GM13976 (cell line): Measurements from ENCODE around the gene ZNF319.

Source experiments
- DNase-seq: peaks from one replicate; pipeline ENCODE4 v3.0.0; 2012; ENCODE audit warnings: low spot score
- CTCF ChIP-seq: IDR thresholded peaks from 2 replicates; pipeline ENCODE4 v1.5.1; 2012; ENCODE audit warnings: borderline replicate concordance, mild to moderate bottlenecking; ENCODE audit not compliant: insufficient read depth; ENCODE audit errors: extremely low read depth, missing control alignments, control extremely low read depth
- in situ Hi-C: fragments of 300-500 bp; cut with MboI; formaldehyde crosslinking; loops from one replicate; pipeline ENCODE4 v1.12.0; 2022; ENCODE audit warnings: low sequenced_read_pairs, mixed read lengths, inconsistent platforms; ENCODE audit not compliant: unreplicated experiment

ZNF319 gene

DNA sequence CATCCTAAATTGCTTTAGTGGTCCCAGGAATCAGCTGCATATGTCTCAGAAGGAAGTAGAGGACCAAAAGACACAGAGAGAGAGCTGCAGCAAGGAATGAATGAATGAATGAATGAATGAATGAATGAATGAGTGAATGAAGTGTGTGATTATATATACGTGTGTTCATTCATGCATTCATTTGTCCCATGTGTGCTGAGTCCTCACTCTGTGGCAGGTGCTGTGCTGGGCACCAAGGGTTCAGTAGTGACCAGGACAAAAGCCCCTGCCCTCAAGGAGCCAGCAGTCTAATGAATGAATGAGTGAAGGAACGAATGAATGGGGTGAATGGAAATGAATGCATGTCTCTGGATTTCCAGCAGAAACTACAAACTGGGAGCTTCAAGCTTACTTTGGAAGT is 38.9 kb downstream of the ZNF319 start:
- no peak for DNase-seq
- in situ Hi-C loops: no loop called here
- no peak for TF ChIP-seq CTCF

DNA sequence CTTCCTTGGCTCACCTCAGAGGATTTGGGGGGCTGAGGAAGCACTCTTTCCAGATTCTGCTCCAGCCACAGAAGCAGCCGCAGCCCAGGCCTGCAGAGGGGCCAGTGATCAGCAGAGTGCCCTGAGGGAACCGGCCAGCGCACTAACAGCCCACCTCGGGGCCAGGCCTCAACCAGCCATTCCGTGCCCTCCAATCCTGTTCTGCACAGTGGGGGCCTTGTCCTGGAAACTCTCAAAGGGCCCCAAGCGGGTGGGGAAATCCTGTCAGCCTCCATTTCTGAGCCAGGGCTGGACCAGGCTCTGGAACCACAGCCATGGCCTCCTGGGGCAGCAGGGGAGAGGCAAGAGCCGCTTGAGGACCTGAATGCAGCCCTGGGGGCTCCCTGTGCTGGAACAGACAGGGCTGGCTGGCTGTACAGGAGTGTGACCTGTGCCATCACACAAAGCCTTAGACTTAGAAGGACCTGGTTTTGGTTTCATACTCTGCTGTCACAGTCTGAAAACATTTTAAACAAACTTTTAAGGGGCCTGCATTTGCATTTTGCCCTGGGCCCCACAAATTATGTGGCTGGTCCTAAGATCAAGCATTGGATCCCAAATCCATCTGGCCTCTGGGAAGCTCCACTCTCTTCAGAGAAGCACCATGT is 39.5 kb downstream of the ZNF319 start:
- TF ChIP-seq CTCF: no peak
- in situ Hi-C loops: no loop called here
- no peak for DNase-seq

- no peak for TF ChIP-seq CTCF
- in situ Hi-C loops: no loop called here
Observed at GRCh38 chr16:57960310-57960709, 40.2 kb downstream of the ZNF319 start.

DNA sequence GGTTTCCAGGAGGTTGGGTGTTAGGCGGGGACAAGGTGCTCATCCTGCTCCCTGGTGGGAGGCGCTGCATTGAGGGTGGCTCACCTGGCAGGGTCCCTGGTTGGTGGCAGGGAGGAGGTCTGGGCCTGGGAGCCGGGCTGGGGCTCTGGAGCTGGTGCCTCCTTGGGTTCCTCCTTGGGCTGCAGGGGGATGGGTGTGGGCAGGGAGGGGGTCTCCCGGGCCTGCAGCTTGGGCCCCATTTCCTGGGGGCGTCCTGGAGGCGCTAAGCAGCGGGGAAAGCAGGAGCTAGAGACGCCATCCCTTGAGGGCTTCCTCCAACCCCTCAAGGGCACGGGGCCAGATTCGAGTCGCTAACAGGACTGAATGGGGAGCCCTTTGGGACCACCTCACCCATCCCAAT is 40.7 kb downstream of the ZNF319 start:
- TF ChIP-seq CTCF: no peak
- no peak for DNase-seq
- in situ Hi-C loops: no loop called here

More at GRCh38 chr16:57960310-57960709, 40.2 kb downstream of the ZNF319 start:
- DNase-seq: no peak

- TF ChIP-seq CTCF: no peak
- in situ Hi-C loops: no loop called here
- DNase-seq: no peak
Observed at GRCh38 chr16:57959121-57959520, 41.4 kb downstream of the ZNF319 start.

DNA sequence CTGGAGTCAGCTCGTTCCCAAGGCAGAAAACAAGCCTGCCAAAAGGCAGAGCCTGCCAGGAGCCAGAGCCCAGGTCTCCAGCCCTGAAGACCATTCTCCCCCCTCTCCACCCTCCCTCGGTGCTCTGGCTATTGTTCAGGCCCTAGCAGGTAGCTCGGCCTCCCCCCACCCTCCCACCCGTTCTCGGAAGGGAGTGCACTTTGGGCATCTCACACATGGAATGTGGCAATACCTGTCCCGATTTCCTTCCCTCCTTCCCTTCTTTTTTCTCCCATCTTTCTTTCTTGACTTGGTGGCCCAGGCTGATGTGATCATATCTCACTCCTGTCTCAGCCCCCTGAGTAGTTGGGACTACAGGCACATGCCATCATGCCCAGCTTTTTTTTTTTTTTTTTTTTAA is 41.9 kb downstream of the ZNF319 start:
- no peak for DNase-seq
- in situ Hi-C loops: no loop called here
- no peak for TF ChIP-seq CTCF

- no peak for DNase-seq
- in situ Hi-C loops: no loop called here
- TF ChIP-seq CTCF: no peak
Observed at GRCh38 chr16:57957673-57958392, 42.6 kb downstream of the ZNF319 start.
